Ovary (tissue), 3 donors: Measurements from ENCODE around the gene HK1.

ENCODE experiments used
- EP300 ChIP-seq: sonication (generic); formaldehyde crosslinking; IDR thresholded peaks from one replicate; pipeline ENCODE4 v1.6.1; 2017; ENCODE audit warnings: antibody characterized with exemption
- TF ChIP-seq, protein P1 (sequence below), 3 donors: fragments of 450-650 bp in 2 of 3; fragments of 200-600 bp in 1 of 3; IDR thresholded peaks; one replicate each; pipeline versions ENCODE4 v1.5.1 to v1.8.0; 2016 to 2022; ENCODE audit warnings: antibody characterized with exemption in 3 of 3, mild to moderate bottlenecking in 1 of 3
- donor health status: DM: no; HTN: no; CAD: no.

- TF ChIP-seq, protein P1, sequence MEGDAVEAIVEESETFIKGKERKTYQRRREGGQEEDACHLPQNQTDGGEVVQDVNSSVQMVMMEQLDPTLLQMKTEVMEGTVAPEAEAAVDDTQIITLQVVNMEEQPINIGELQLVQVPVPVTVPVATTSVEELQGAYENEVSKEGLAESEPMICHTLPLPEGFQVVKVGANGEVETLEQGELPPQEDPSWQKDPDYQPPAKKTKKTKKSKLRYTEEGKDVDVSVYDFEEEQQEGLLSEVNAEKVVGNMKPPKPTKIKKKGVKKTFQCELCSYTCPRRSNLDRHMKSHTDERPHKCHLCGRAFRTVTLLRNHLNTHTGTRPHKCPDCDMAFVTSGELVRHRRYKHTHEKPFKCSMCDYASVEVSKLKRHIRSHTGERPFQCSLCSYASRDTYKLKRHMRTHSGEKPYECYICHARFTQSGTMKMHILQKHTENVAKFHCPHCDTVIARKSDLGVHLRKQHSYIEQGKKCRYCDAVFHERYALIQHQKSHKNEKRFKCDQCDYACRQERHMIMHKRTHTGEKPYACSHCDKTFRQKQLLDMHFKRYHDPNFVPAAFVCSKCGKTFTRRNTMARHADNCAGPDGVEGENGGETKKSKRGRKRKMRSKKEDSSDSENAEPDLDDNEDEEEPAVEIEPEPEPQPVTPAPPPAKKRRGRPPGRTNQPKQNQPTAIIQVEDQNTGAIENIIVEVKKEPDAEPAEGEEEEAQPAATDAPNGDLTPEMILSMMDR (IDR thresholded peaks at IDR 0.05), result no peak
- no peak for TF ChIP-seq EP300
Measured at GRCh38 chr10:69445041-69445440, 166.7 kb downstream of the HK1 start.
